Measurements from ENCODE around the gene DNAH2.

DNA sequence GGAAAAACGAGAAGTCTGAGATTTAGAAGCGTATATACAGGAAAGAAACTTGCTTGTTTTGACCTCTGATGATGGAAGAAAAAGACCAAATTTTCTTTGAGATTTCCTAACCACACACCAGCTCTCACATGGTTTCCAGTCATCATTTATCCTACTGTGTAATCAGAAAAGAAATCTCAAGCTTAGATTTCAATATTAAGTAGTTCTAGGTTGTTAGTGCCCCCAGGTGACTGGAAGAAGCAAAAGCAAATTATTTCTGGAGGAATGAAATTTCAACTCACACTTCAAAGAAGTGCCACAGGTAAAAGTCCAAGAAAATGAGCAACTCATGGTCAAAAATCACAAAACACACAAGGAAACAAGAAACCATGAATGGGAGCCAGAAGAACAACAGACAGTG lies 64.7 kb downstream of the DNAH2 start:
- TF ChIP-seq, protein P1, sequence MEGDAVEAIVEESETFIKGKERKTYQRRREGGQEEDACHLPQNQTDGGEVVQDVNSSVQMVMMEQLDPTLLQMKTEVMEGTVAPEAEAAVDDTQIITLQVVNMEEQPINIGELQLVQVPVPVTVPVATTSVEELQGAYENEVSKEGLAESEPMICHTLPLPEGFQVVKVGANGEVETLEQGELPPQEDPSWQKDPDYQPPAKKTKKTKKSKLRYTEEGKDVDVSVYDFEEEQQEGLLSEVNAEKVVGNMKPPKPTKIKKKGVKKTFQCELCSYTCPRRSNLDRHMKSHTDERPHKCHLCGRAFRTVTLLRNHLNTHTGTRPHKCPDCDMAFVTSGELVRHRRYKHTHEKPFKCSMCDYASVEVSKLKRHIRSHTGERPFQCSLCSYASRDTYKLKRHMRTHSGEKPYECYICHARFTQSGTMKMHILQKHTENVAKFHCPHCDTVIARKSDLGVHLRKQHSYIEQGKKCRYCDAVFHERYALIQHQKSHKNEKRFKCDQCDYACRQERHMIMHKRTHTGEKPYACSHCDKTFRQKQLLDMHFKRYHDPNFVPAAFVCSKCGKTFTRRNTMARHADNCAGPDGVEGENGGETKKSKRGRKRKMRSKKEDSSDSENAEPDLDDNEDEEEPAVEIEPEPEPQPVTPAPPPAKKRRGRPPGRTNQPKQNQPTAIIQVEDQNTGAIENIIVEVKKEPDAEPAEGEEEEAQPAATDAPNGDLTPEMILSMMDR (conservative IDR thresholded peaks at IDR 0.05; ENCODE audit: low read length), result peak; percentile 49
- TF ChIP-seq EZH2phosphoT487 (IDR thresholded peaks at IDR 0.05; ENCODE audit: borderline replicate concordance), result no peak
